ENCODE measurements around the gene RALGPS2.

The RALGPS2 gene

GRCh38 chr1:178918308-178918707 lies 193.3 kb downstream of the RALGPS2 start:
- TF ChIP-seq CTCF (IDR thresholded peaks at IDR 0.05; ENCODE audit: extremely low read depth, missing control alignments) = no peak
- no peak for DNase-seq (ENCODE audit: low spot score)

GRCh38 chr1:178918955-178919354 lies 193.9 kb downstream of the RALGPS2 start:
- TF ChIP-seq CTCF (IDR thresholded peaks at IDR 0.05; ENCODE audit: extremely low read depth, missing control alignments) = no peak
- no peak for DNase-seq (ENCODE audit: low spot score)

- DNase-seq (ENCODE audit: low spot score) = no peak
- no peak for TF ChIP-seq CTCF (IDR thresholded peaks at IDR 0.05; ENCODE audit: extremely low read depth, missing control alignments)
Observed at GRCh38 chr1:178919581-178919980, 194.5 kb downstream of the RALGPS2 start.

- no peak for TF ChIP-seq CTCF (IDR thresholded peaks at IDR 0.05; ENCODE audit: extremely low read depth, missing control alignments)
- no peak for DNase-seq (ENCODE audit: low spot score)
Observed at GRCh38 chr1:178921499-178921898, 196.5 kb downstream of the RALGPS2 start.

GRCh38 chr1:178923512-178923911 lies 198.5 kb downstream of the RALGPS2 start:
- DNase-seq (ENCODE audit: low spot score) = no peak
- TF ChIP-seq CTCF (IDR thresholded peaks at IDR 0.05; ENCODE audit: extremely low read depth, missing control alignments) = no peak

- no peak for DNase-seq (ENCODE audit: low spot score)
- TF ChIP-seq CTCF (IDR thresholded peaks at IDR 0.05; ENCODE audit: extremely low read depth, missing control alignments) = no peak
Observed at GRCh38 chr1:178926046-178926445, 201.0 kb downstream of the RALGPS2 start.

- no peak for DNase-seq (ENCODE audit: low spot score)
- no peak for TF ChIP-seq CTCF (IDR thresholded peaks at IDR 0.05; ENCODE audit: extremely low read depth, missing control alignments)
Observed at GRCh38 chr1:178927003-178927402, 202.0 kb downstream of the RALGPS2 start.
